ENCODE measurements around the gene ZNF552.

DNA sequence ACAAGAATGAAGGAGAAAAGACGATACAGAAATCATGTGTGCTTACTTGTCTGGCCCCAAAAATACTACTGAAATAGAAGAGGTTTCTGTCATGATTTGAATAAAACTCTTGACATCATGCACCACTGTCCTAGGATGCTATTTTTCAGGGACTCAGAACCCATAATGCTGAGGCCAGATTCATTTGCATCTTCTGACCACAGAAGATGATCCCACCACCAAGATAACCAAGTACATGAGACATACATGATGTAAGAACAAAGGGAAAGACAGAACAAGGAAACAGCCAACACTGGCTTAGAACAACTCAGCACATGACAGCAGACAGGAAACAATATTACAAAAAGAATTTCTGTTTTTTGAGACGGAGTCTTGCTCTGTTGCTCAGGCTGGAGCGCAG lies 2.5 kb downstream of the ZNF552 start:
- TF ChIP-seq, protein P1, sequence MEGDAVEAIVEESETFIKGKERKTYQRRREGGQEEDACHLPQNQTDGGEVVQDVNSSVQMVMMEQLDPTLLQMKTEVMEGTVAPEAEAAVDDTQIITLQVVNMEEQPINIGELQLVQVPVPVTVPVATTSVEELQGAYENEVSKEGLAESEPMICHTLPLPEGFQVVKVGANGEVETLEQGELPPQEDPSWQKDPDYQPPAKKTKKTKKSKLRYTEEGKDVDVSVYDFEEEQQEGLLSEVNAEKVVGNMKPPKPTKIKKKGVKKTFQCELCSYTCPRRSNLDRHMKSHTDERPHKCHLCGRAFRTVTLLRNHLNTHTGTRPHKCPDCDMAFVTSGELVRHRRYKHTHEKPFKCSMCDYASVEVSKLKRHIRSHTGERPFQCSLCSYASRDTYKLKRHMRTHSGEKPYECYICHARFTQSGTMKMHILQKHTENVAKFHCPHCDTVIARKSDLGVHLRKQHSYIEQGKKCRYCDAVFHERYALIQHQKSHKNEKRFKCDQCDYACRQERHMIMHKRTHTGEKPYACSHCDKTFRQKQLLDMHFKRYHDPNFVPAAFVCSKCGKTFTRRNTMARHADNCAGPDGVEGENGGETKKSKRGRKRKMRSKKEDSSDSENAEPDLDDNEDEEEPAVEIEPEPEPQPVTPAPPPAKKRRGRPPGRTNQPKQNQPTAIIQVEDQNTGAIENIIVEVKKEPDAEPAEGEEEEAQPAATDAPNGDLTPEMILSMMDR (IDR thresholded peaks at IDR 0.05): no peak
- TF ChIP-seq EZH2 (IDR thresholded peaks at IDR 0.05; ENCODE audit: borderline replicate concordance, insufficient read depth, low read depth, low read length, poor library complexity, severe bottlenecking): no peak
